HepG2 (cell line): Measurements from ENCODE around the gene RUNX3. TPM values are rescaled to one million over a fixed set of nuclear protein-coding genes. Genes with fewer than 3 reads are reported as not detected.

Source experiments
- ATAC-seq: fragments of 200-7000 bp; cut with Tn5 transposase; 3 replicates; pipeline ENCODE4 v1.9.1; 2020; ENCODE audit warnings: mild to moderate bottlenecking, moderate library complexity
- BruUV-seq: library from RNA; stranded (reverse); fragments of 400-500 nt; replicated peaks from 2 replicates; lab custom pipeline; 2021; lab: Mats Ljungman, UMichigan
- CTCF ChIA-PET: fragments of 300-600 bp; formaldehyde crosslinking; extraction: SDS; loops from one replicate; lab custom pipeline; 2021; ENCODE audit warnings: low total read pairs, inconsistent platforms, low intra/inter-chr PET ratio; lab: Yijun Ruan, JAX
- POLR2A ChIA-PET: fragments of 350-600 bp; sonication (Branson Sonifier 250); formaldehyde crosslinking; loops from one replicate; lab custom pipeline; 2020; ENCODE audit warnings: antibody characterized with exemption, inconsistent platforms; lab: Yijun Ruan, JAX
- DNase-seq: peaks from one replicate; pipeline ENCODE4 v3.0.0-alpha.2; 2015; ENCODE audit warnings: low spot score
- FAIRE-seq: peaks from 3 replicates; lab custom pipeline; 2011; peaks lifted over from hg19 to GRCh38; lab: Jason Lieb, UNC
- H2AFZ ChIP-seq: one replicate; pipeline ENCODE4 v1.6.1; 2011; ENCODE audit warnings: low read length, inconsistent platforms
- H3K27ac ChIP-seq: fragments of 300-600 bp; 3 replicates; pipeline ENCODE4 v1.8.0; 2011; ENCODE audit warnings: mixed run types, mild to moderate bottlenecking, mixed read lengths, low read length, inconsistent platforms; ENCODE audit not compliant: insufficient read depth; ENCODE audit errors: extremely low read length
- H3K27me3 ChIP-seq, 2 experiments: fragments of 200-600 bp in 1 of 2; 2 replicates in 1 of 2; 3 replicates in 1 of 2; pipeline versions ENCODE4 v1.6.0 to v1.8.0; 2011; ENCODE audit warnings: low read length in 2 of 2, mild to moderate bottlenecking in 2 of 2, moderate library complexity in 2 of 2, inconsistent platforms in 1 of 2; ENCODE audit not compliant: insufficient read depth in 2 of 2, control insufficient read depth in 1 of 2
- H3K36me3 ChIP-seq, 2 experiments: fragments of 200-600 bp in 1 of 2; replicated peaks in 1 of 2; 2 replicates in 1 of 2; 3 replicates in 1 of 2; pipeline versions ENCODE4 v1.5.1 to v1.8.0; 2011; ENCODE audit warnings: low read length in 2 of 2, inconsistent platforms in 1 of 2; ENCODE audit not compliant: insufficient read depth in 2 of 2, control insufficient read depth in 1 of 2
- H3K4me1 ChIP-seq: 2 replicates; pipeline ENCODE4 v1.5.1; 2012; ENCODE audit warnings: low read length, inconsistent platforms; ENCODE audit not compliant: insufficient read depth
- H3K4me2 ChIP-seq: 2 replicates; pipeline ENCODE4 v1.6.0; 2011; ENCODE audit warnings: low read depth, low read length, inconsistent platforms
- H3K4me3 ChIP-seq, 3 experiments: fragments of 200-600 bp in 1 of 3; sonication (generic), shearing (Covaris generic) in 1 of 3; replicated peaks in 1 of 3; 2 replicates each; pipeline ENCODE4 v1.5.1; 2011 to 2016; ENCODE audit warnings: low read length in 3 of 3, inconsistent platforms in 2 of 3, low read depth in 2 of 3, mild to moderate bottlenecking in 2 of 3, control low read depth in 1 of 3, mixed read lengths in 1 of 3; ENCODE audit not compliant: insufficient read depth in 1 of 3
- H3K79me2 ChIP-seq: one replicate; pipeline ENCODE4 v1.6.1; 2011; ENCODE audit warnings: low read length, inconsistent platforms; ENCODE audit not compliant: insufficient read depth
- H3K9ac ChIP-seq: 2 replicates; pipeline ENCODE4 v1.6.0; 2011; ENCODE audit warnings: mild to moderate bottlenecking, low read depth, low read length, inconsistent platforms; ENCODE audit not compliant: insufficient read depth
- H3K9me3 ChIP-seq: 2 replicates; pipeline ENCODE4 v1.5.1; 2012; ENCODE audit warnings: mild to moderate bottlenecking, low read length
- H4K20me1 ChIP-seq: 2 replicates; pipeline ENCODE4 v1.6.0; 2011; ENCODE audit warnings: inconsistent platforms, mild to moderate bottlenecking, low read length, moderate library complexity; ENCODE audit not compliant: insufficient read depth
- ASH2L ChIP-seq: fragments of 300-600, 200-600 bp; sonication (generic); IDR thresholded peaks from 2 replicates; pipeline ENCODE4 v1.7.0; 2017; ENCODE audit warnings: low read depth, mild to moderate bottlenecking, moderate library complexity, mixed read lengths, low read length; ENCODE audit not compliant: insufficient read length
- CBX2 ChIP-seq, 2 experiments: fragments of 200-600 bp in 1 of 2; sonication (generic); formaldehyde crosslinking in 1 of 2; IDR thresholded peaks; 2 replicates each; pipeline versions ENCODE4 v1.7.0 to v1.8.1; 2018 to 2022; ENCODE audit warnings: low read depth in 2 of 2, low read length in 1 of 2, mild to moderate bottlenecking in 1 of 2, missing genetic modification reagents in 1 of 2
- GTF3A ChIP-seq: sonication (generic); formaldehyde crosslinking; conservative IDR thresholded peaks from 2 replicates; pipeline ENCODE4 v1.4.0; 2020; ENCODE audit warnings: mild to moderate bottlenecking, missing genetic modification reagents
- KMT2B ChIP-seq: IDR thresholded peaks from 2 replicates; pipeline ENCODE4 v1.6.1; 2016; ENCODE audit warnings: missing genetic modification reagents, missing compliant biosample characterization
- NFIC ChIP-seq: IDR thresholded peaks from 2 replicates; pipeline ENCODE4 v1.6.1; 2012; ENCODE audit warnings: mild to moderate bottlenecking, low read length, inconsistent platforms
- NFRKB ChIP-seq: fragments of 450-650 bp; IDR thresholded peaks from 2 replicates; pipeline ENCODE4 v1.6.1; 2017
- NFYB ChIP-seq: sonication (generic); formaldehyde crosslinking; IDR thresholded peaks from 2 replicates; pipeline ENCODE4 v1.4.0; 2020; ENCODE audit warnings: missing genetic modification reagents
- NR2F2 ChIP-seq: IDR thresholded peaks from 2 replicates; pipeline ENCODE4 v1.6.1; 2012; ENCODE audit warnings: low read depth, inconsistent platforms, borderline replicate concordance
- RBAK ChIP-seq: sonication (generic); formaldehyde crosslinking; IDR thresholded peaks from 2 replicates; pipeline ENCODE4 v1.5.1; 2020; ENCODE audit warnings: mild to moderate bottlenecking, missing genetic modification reagents
- ZMYM3 ChIP-seq: sonication (generic); formaldehyde crosslinking; IDR thresholded peaks from 2 replicates; pipeline ENCODE4 v1.5.1; 2020; ENCODE audit warnings: mild to moderate bottlenecking, missing genetic modification reagents
- ZNF577 ChIP-seq: sonication (generic); formaldehyde crosslinking; IDR thresholded peaks from 2 replicates; pipeline ENCODE4 v1.4.0; 2020; ENCODE audit warnings: mild to moderate bottlenecking, low read depth, missing genetic modification reagents, borderline replicate concordance
- ZNF619 ChIP-seq: sonication (generic); formaldehyde crosslinking; IDR thresholded peaks from 2 replicates; pipeline ENCODE4 v1.4.0; 2020; ENCODE audit warnings: mild to moderate bottlenecking, missing genetic modification reagents
- ZNF629 ChIP-seq: sonication (generic); formaldehyde crosslinking; conservative IDR thresholded peaks from 2 replicates; pipeline ENCODE4 v1.5.0; 2020; ENCODE audit warnings: missing genetic modification reagents
- WGBS: methylation state at CpG from one replicate; pipeline ENCODE4 v1.1.6; 2017; ENCODE audit warnings: low lambda C conversion rate; 5-methylcytosine and 5-hydroxymethylcytosine counted together
- in situ Hi-C: cut with HindIII; loops from 2 replicates; pipeline ENCODE4 v1.10.0; 2017; ENCODE audit warnings: low pct_unique_long_range_greater_than_20kb; ENCODE audit not compliant: extremely low pct_ligation_motif_present
- intact Hi-C: fragments of 100-400 bp; cut with micrococcal nuclease; formaldehyde crosslinking; loops from one replicate; pipeline ENCODE4 v1.10.0; 2022; ENCODE audit not compliant: unreplicated experiment
- polyA plus RNA-seq, 8 experiments: library from polyadenylated mRNA; depleted of rRNA in 3 of 8; stranded (reverse) in 7 of 8; unstranded in 1 of 8; fragments of >200 nt; fragmentation: Illumina TruSeq in 4 of 8; extraction: Trizol in 4 of 8; gene quantifications; 2 replicates each; pipeline versions ENCODE4 v1.2.1 to v1.2.3, GENCODE V29; 2011 to 2016; ENCODE audit warnings: low read depth in 4 of 8, missing spikeins in 1 of 8, mixed read lengths in 1 of 8; ENCODE audit not compliant: insufficient read depth in 1 of 8
- total RNA-seq, 5 experiments: library from RNA; depleted of rRNA; stranded (reverse); fragments of >200 nt; fragmentation: Illumina TruSeq; extraction: Trizol; gene quantifications; 2 replicates each; pipeline ENCODE4 v1.2.3, GENCODE V29; 2016; ENCODE audit warnings: low read depth in 1 of 5
- TF ChIP-seq, protein P1 (sequence below): sonication (generic); formaldehyde crosslinking; IDR thresholded peaks from 2 replicates; pipeline ENCODE4 v1.4.0; 2020; ENCODE audit warnings: missing genetic modification reagents

Gene RUNX3
- total and polyA plus RNA-seq, 2 of the 13 experiments (the other 11 are each of a cell fraction or from before 2014, with no cell fraction given) = 0.04 to 0.22 TPM

DNA sequence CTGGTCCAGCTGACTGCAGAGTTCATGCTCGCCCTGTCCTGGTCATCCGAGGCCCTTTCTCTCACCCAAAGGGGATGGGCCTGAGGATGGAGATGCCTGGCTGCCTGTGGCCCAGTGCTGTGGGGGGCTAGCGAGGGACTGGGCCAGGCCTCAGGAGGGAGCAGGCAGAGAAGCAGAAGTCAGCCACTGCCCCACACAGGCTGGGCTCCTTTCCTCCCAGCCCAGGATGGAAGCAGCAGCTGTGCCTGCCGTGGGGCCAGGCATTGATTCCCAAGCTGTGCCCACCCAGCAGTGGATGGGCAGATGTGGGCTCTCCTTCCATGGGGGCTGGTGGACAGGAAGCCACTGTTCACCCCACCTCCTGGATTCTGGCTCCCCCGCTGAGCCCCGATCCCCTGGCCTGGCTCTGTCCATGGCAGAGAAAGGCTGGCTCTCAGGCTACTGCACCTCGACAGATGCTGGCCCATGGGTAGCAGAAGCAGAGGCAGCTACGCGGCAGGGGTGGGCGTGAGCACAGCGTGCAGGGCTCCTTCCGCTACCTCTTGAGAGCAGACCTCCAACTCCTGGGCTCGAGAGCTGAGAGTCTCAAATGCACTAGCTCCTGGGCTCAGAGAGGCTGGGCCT lies 24.6 kb downstream of the RUNX3 start:
- Histone ChIP-seq H3K79me2 (no peaks in the 10 kb centered on the region), H3K4me2 (no peak overlapping the region), H3K27me3 (peaks cover 1% of the 10 kb centered on the region in 2 experiments; a peak in 3 of 5 replicates), H4K20me1 (no peaks in the 10 kb centered on the region), H3K27ac (no peak overlapping the region), H3K36me3 (no peaks in the 10 kb centered on the region), H2AFZ (no peak overlapping the region), H3K9ac (no peak overlapping the region), H3K4me1 (peaks cover 20% of the 10 kb centered on the region), H3K9me3 (no peaks in the 10 kb centered on the region), H3K4me3 (no peak overlapping the region)
- FAIRE-seq (no peak), ATAC-seq (no peak), DNase-seq (no peak)
- BruUV-seq = no TSS peak
- TF ChIP-seq, protein P1, sequence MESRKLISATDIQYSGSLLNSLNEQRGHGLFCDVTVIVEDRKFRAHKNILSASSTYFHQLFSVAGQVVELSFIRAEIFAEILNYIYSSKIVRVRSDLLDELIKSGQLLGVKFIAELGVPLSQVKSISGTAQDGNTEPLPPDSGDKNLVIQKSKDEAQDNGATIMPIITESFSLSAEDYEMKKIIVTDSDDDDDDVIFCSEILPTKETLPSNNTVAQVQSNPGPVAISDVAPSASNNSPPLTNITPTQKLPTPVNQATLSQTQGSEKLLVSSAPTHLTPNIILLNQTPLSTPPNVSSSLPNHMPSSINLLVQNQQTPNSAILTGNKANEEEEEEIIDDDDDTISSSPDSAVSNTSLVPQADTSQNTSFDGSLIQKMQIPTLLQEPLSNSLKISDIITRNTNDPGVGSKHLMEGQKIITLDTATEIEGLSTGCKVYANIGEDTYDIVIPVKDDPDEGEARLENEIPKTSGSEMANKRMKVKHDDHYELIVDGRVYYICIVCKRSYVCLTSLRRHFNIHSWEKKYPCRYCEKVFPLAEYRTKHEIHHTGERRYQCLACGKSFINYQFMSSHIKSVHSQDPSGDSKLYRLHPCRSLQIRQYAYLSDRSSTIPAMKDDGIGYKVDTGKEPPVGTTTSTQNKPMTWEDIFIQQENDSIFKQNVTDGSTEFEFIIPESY = peak; percentile 80
- TF ChIP-seq GTF3A (CRISPR knock-in tag) = no peak
- in situ Hi-C loops = loop anchor here (5.0 kb wide), 1 partner anchor 58 kb away; no protein-coding TSS in a partner anchor
- WGBS = 30% methylated on average over 2 of the region's 13 CpGs
- intact Hi-C loops = no loop called here
- POLR2A ChIA-PET = no interaction called here
- CTCF ChIA-PET = no interaction called here

DNA sequence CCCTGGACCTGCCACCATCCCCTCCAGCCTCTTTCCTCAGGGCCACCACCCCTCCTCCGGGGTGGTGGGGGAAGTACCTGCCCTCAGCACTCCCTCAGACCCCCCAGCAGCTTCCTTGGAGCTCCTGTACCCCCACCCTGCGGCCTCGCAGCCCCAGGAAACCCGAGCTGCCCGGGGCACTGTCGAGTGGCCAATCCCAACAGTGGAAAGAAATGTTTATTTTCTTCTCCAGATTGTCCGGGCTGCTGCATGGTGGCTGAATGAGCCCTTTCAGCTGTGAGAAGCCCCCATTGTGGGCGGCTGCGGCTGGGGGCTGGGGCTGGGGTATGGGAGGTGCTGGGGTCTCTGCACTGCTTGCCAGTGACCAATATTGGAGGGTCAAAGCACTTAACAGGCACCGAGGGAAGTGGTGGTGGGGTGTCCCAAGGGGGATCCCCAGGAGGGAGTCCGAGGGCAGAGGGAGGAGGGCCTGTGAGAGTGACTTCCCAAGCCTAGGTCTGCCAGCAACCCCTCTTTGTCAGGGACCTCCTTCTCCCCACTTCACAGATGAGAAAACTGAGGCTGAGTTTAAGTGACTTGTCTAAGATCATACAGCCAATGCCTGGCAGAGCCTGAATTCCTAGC lies 25.2 kb downstream of the RUNX3 start:
- Histone ChIP-seq H3K4me2 (no peak overlapping the region), H3K79me2 (no peaks in the 10 kb centered on the region), H3K36me3 (no peaks in the 10 kb centered on the region), H3K9me3 (no peaks in the 10 kb centered on the region), H3K4me1 (peaks cover 14% of the 10 kb centered on the region), H3K27me3 (peaks cover 1 to 7% of the 10 kb centered on the region in 2 experiments; a peak in 4 of 5 replicates), H4K20me1 (no peaks in the 10 kb centered on the region), H3K9ac (no peak overlapping the region), H2AFZ (no peak overlapping the region), H3K27ac (no peak overlapping the region), H3K4me3 (no peak overlapping the region)
- ATAC-seq = no peak
- ChIA-PET POLR2A (no interaction called here), CTCF (no interaction called here)
- in situ Hi-C loops = loop anchor here (5.0 kb wide), 1 partner anchor 58 kb away; no protein-coding TSS in a partner anchor
- DNase-seq = no peak
- FAIRE-seq = no peak
- 34% methylated on average over 7 of the region's 11 CpGs for WGBS
- TF ChIP-seq NFYB (CRISPR knock-in tag) (no peak), ZNF619 (CRISPR knock-in tag) (no peak), RBAK (CRISPR knock-in tag) (no peak), NFIC (no peak), ZNF577 (CRISPR knock-in tag) (no peak), ASH2L (no peak), KMT2B (CRISPR knock-in tag) (no peak), ZMYM3 (CRISPR knock-in tag) (0 out of 2 replicates have a peak, but pooled peaks have one; percentile 45), NR2F2 (no peak), ZNF629 (CRISPR knock-in tag) (peak; percentile 81), NFRKB (no peak), CBX2 (IDR thresholded peaks at IDR 0.05; ENCODE audit: low read depth, low read length) (no peak), CBX2 (CRISPR knock-in tag; IDR thresholded peaks at IDR 0.05; ENCODE audit: low read depth) (no peak)
- BruUV-seq = no TSS peak
- intact Hi-C loops = no loop called here
